ENCODE results near the gene B3GAT3.
A peak's percentile ranks its signal among the peaks of the same experiment; 100 is the strongest.
"Not testable (repeated sequence)": the region's sequence is repeated elsewhere in the genome, so short reads cannot be mapped to it uniquely, and the experiment has no call there.

The B3GAT3 gene

GRCh38 chr11:62646825-62647608 is 25.2 kb upstream of the B3GAT3 start:
- DNase-seq: peak in 1 of 10 donors; percentile 81
- intact Hi-C loops (cut with DNase I): loop anchor here (1.0 kb wide), 1 partner anchor 25 kb away; no protein-coding TSS in a partner anchor

- DNase-seq: peak; percentile 98 to 100 (median 99)
- intact Hi-C loops (cut with DNase I): loop anchor here (1.0 kb wide), 1 partner anchor 24 kb away; no protein-coding TSS in a partner anchor
Measured at GRCh38 chr11:62645946-62646824, 24.4 kb upstream of the B3GAT3 start, which contains the start of gene GANAB. TSS of gene GANAB (minus strand) at chr11:62646613. CDS start at chr11:62646599, 14 bp downstream.

- DNase-seq: no peak
- intact Hi-C loops (cut with DNase I): no loop called here
Measured at GRCh38 chr11:62645671-62645945, 23.8 kb upstream of the B3GAT3 start.

DNA sequence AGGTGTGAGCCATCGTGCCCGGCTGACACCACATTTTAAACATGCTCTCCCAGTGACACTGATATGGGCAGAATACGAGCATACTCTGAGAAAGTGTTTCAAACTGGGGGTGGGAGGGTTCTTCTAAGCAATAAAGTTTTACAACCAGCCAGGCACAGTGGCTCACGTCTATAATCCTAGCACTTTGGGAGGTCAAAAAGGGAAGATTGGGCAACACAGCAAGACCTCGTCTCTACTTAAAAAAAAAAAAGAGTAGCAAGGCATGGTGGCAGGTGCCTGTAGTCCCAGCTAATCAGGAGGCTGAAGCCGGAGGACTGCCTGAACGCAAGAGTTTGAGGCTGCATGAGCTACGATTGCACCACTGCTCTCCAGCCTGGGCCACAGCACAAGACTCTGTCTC is 22.4 kb upstream of the B3GAT3 start:
- intact Hi-C loops (cut with DNase I): no loop called here

GRCh38 chr11:62632492-62632891 is 10.7 kb upstream of the B3GAT3 start:
- intact Hi-C loops (cut with DNase I): no loop called here
- peak in 1 of 10 donors; percentile 37 for DNase-seq

More for the DNA sequence above, 22.4 kb upstream of the B3GAT3 start:
- peak in 1 of 10 donors; percentile 57 for DNase-seq

DNA sequence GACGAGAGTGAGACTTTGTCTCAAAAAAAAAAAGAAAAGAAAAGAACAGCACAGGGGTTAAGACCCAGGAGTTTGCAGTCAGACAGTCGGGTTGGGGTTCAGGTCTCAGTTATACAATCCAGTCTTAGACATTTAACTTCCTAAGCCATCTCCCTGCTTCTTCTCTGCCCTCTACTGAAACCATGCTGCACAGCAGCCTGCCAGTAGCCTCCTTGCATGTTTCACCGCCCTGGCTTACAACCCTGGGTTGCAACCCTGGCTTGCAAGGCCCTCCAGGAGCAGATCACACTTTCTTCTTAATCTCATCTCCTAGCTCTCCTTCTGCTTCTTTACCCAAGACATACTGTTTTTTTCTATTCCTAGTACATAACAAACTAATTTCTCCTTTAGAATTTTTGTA is 5.9 kb upstream of the B3GAT3 start:
- intact Hi-C loops (cut with DNase I): no loop called here
- DNase-seq: peak in 1 of 10 donors; percentile 57

GRCh38 chr11:62622476-62623089 is 797 bp upstream of the B3GAT3 start:
- intact Hi-C loops (cut with DNase I): loop anchor here (1.0 to 5.0 kb wide), 2 partner anchors 24 to 50 kb away; partner anchors contain the start of genes EEF1G and GANAB
- peak in 1 of 10 donors; percentile 18 for DNase-seq

DNA sequence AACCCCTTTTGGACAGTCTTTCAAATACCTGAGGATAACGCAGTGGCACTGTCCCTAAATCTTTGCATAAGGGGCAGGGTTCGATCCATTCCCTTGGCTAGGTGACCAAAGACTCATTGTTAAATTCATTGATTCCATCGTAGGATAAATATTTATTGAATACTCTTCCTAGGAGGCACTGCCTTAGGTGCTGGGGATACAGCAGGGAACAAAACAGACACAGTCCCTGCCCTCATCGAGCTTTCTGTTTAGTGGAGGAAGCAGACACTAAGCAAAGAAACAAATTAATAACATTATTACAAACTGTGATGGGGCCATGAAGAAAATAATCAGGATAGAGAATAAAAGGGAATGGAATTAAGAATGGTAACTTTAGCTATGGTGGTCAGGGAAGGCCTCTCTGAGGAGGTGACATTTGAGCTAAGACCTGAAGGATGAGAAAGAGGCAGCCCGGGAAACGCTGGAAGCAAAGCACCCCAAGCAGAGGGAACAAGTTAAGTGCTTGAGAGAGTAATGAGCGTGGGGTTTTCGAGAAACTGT is 689 bp downstream of the B3GAT3 start:
- no peak for DNase-seq
- intact Hi-C loops (cut with DNase I): loop anchor here (1.0 to 5.0 kb wide), 3 partner anchors 8 to 49 kb away; partner anchors contain the start of genes EEF1G, MTA2 and ROM1

DNA sequence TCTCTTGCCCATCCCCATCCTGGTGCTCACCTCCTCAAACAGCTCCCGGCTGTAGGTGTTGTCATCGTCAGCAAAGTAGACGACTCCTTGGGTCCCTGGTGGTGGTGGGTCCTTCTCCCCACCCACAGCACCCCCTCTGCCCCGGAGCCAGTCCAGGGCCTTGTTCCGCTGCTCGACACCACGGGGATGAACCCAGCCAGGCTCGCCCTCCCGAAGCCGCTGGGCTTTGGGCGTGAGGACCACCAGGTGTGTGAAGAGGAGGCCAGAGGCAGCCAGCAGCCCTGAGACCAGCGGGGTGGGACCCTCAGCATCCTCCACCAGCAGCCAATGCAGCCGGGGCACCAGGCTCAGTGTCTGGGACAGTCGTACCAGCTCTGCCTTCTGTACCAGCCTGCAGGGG is 4.8 kb downstream of the B3GAT3 start:
- DNase-seq; intact Hi-C loops (cut with DNase I): not testable (repeated sequence)

DNA sequence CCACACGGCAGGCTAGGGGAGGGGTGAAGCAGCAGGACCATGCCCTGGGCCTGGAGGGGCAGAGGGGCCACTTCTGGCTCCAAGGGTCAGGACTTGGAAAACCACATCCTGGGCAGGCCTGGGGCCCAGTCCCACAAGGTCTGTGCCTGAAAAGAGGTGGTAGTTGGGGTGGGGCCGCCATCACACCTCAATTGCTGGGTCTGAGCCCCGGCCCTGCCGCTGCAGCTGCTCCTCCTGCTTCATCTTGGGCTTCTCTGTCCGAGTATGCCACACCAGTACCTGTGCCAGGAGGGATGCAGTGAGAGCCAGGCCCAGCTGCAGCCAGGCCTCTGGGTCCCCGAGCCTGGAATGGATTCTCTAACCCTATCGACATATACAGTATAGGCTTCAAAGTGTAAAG is 6.3 kb downstream of the B3GAT3 start:
- DNase-seq: no peak
- intact Hi-C loops (cut with DNase I): no loop called here

GRCh38 chr11:62614275-62614674 is 7.5 kb downstream of the B3GAT3 start:
- intact Hi-C loops (cut with DNase I): no loop called here
- DNase-seq: peak in 5 of 10 donors; percentile 28 to 87 (median 81)

GRCh38 chr11:62613291-62613778 is 8.5 kb downstream of the B3GAT3 start:
- DNase-seq: peak in 2 of 10 donors; percentile 13 to 87
- intact Hi-C loops (cut with DNase I): loop anchor here (1.0 kb wide), 1 partner anchor 8 kb away; the partner anchor contains the start of gene B3GAT3

DNA sequence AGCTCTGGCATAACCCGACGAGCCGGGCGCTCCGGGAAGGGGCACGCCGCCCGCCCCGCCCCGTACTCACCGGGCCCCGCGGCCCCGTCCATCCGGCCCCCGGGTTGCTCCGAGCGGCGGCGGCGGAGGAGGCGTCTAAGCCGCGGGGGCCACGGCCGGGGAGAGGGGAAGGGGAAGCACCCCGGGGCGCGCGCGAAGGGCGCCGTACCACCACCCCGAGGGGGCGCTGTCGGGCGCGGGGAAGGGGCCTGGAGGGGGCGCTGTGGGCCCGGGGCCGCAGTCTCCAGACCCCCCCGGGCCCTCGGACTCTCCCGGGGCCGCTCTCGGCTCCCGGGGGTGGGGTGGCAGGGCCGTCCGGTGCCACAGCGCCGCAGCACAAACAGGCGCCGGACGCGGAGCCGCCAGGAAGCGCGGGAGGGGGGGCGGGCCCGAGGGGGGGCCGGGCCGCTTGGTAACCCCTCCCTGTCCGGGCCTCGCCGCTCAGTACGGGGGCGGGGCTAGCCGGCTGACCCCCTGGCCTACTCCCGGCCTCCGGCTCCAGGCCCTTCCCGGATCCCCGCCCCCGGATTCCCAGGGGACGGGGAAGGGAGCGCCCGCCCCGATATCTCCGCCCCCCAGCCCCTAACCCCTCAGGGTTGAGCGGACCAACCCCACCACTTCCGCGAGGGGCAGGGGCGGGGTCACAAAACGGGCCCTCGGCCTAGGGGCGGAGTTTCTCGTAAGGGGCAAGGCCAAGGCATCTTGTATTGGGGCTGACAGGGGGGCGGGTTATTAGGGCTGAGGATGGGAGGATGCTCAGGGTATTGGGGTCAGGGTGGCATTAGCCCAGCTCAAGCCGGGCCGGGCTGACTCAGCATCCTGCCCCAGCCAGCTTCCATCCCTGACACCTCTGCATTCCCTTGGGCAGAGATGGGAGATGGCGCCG is 9.2 kb downstream of the B3GAT3 start, which contains the start of the genes EML3 and ROM1:
Gene EML3, minus strand, starts transcription at position 410 of the 925 bp plus-strand sequence. Its CDS starts 318 bp downstream, at position 92.
Gene ROM1, plus strand, starts transcription at position 892 of the 925 bp plus-strand sequence. Its CDS starts 25 bp downstream, at position 917.
- intact Hi-C loops (cut with DNase I): loop anchor here (1.0 kb wide), 1 partner anchor 9 kb away; the partner anchor contains the start of gene B3GAT3
- peak; percentile 69 to 97 (median 81) for DNase-seq

- intact Hi-C loops (cut with DNase I): no loop called here
- DNase-seq: peak in 5 of 10 donors; percentile 11 to 91 (median 47)
Measured at GRCh38 chr11:62611705-62612365, 10.0 kb downstream of the B3GAT3 start.

GRCh38 chr11:62610814-62611704 is 10.7 kb downstream of the B3GAT3 start:
- peak in 1 of 10 donors; percentile 43 for DNase-seq
- intact Hi-C loops (cut with DNase I): no loop called here

- intact Hi-C loops (cut with DNase I): no loop called here
Measured at GRCh38 chr11:62610403-62610802, 11.4 kb downstream of the B3GAT3 start.

GRCh38 chr11:62608776-62609175 is 13.0 kb downstream of the B3GAT3 start:
- peak in 1 of 10 donors; percentile 51 for DNase-seq
- intact Hi-C loops (cut with DNase I): no loop called here

More at GRCh38 chr11:62610403-62610802, 11.4 kb downstream of the B3GAT3 start:
- no peak for DNase-seq
